Fibroblast of the conjunctiva (primary cell): ENCODE data around the gene PITX2.
A peak's percentile ranks its signal among the peaks of the same experiment; 100 is the strongest.
"Not testable (repeated sequence)": the region's sequence is repeated elsewhere in the genome, so short reads cannot be mapped to it uniquely, and the experiment has no call there.

Experiments
- DNase-seq: peaks from one replicate; pipeline ENCODE4 v3.0.0-alpha.2; 2010; ENCODE audit warnings: low read depth

Gene PITX2

DNA sequence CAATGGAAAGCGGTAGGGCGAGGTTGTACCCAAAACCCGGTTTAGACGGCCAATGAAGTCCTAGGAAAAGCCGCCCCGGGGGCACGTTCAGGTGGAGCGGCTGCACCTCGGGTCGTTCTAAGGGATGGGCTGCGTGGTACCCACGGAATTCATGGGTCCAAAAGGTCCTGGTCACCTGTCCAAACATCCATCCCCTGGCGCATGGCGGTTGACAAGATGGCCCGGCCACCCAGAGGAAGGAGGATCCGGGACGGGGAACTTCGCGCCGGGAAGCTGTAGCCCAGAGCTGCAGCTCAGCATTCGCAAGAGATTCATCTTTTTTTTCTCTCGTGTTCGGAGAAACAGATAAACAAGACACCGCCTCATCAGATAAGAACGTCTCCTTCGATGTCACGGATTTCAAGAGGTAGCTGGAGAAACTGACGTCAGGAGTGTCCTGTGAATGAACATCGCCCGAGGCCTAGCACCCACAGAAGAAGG is 10.9 kb downstream of the PITX2 start:
- DNase-seq = no peak

DNA sequence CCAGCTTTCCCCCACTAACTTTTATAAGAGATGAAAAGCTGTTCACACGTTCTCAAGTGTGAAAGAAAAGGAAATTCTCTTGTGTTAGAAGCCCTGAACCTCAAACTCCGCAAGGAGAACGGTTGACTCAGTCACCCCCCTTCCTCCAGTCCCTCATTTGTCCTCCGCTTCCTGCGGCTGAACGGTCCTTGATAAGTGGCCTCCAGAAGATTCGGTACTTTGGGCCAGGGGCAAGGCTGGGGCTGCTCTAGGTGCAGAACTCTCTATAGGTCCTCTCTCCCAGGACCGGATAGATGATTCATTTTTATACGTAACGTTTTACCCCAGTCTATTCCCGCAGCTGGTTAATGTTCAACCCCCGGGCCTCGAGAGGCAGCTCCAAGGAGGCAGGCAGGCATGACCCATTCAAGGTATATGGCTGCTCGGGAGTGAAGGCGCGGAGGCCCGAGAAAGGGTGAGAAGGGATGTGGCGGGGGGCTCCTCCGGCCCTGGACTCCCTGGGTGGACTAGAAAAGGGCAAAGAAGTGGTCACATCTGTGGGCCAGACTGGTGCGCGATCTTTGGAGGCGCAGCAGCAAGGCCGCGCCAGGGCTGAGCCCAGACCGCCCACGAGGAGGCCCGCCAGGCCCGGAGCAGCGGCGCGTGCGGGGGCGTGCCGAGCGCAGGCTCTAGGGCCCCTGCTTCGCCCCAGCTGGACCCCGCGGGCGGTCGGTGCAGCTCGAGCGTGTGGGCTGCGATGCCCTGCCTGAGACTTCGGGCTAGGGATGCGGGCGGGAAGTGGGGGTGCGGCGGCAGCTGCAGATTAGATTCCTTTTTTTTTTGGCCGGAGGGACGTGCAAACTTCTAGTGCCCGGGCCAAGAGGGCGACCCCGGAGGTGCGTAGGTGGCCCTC is 11.7 kb downstream of the PITX2 start:
- no peak for DNase-seq

DNA sequence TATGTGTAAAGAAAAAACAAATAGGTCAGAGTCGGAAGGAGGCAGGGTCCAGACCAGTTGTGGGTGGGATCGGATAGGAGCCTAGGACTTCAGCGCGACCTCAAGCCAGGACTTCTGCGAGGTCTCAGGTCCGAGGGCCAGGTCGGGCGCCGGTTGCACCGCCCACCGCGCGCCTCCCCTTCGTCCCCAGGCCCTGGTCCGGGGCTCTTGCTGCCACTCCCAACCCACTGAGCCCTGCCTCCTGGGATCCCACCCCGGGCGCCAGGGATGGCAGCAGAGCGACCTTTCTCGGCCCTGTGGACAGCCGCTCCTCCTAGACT is 12.3 kb downstream of the PITX2 start:
- DNase-seq = no peak

DNA sequence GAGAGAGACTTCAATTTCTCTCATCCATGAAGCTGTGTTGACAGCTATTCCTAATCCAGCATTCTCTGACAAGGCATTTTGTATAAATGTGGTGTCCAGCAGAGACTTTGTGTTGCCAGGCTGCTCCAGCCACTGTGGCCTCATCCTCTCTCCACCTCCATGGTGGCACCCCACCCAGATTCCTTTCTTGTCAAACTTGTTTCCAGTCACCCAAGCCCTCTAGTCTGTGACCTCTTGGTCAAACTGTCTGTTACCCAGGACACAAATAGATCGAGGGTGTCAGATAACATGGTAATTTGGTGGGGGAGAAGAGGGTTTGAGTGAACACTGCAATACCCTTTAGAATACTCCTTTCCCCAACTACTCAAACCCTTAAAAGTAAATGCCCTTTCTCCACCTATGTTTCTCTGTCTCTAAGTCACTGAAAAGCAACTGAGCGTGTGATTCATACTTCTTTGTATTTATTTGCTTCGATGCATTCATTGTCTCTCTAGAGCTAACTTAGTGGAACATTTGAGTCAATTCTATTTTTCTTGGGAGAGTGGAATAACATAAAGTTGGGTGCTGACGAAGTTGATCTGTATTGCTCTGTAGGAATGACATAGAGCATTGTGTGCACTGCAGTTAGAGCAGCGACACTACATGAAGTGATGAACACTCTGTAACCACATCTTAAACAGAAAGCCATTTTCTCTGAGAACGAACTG is 13.7 kb downstream of the PITX2 start:
- no peak for DNase-seq

DNA sequence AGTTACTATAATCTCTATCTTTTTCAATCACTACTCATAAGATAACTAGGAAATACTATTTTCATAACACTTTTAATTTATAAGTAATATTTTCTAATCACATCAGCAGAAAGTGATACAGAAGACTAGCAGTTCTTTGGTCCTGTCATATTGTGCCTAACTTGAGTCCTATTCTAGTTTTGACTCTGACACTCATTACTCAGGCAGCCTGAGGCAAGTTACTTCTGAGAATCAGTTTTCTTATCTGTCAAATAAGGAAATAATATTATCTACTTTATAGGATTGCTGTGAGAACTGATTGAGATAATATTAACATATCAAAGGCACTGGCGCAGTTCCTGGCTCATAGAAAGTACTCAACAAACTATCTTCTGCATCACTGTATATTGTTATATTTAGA is 17.8 kb downstream of the PITX2 start:
- DNase-seq = no peak

DNA sequence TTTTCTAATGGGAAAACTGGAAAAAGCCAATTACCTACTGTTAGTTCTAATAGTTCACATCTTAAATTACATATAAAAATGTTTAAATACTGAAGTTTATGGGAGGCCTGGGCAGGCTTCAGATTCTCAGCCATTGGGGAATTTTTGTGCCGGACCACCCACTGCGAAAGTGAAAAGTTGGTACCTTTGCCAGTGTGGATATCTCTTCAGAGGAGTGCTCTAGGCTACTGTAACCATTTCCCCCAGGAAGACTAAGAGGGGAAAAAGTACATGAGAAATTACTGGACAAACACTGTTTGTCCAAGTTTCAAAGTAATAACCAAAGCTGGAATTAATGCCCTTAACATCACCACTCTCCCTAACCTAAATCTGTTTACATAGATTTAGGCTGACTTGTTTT is 20.8 kb downstream of the PITX2 start:
- DNase-seq = no peak

DNA sequence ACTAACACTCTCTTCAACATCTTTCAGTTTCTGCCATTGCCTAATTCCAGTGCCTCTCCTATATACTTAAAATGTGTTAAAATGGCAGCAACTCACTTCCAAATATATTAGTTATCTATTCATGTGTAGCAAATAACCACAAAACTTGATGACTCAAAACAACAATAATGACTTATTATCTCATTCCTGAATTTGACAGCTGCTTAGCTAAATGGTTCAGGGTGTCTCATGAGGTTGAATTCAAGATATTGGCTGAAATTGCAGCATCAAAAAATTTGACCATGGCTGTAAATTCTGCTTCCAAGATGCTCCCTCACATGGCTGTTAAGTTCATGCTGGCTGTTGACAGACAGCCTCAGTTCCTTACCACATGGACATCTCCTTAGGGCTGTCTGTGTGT is 25.3 kb downstream of the PITX2 start:
- DNase-seq = no peak

DNA sequence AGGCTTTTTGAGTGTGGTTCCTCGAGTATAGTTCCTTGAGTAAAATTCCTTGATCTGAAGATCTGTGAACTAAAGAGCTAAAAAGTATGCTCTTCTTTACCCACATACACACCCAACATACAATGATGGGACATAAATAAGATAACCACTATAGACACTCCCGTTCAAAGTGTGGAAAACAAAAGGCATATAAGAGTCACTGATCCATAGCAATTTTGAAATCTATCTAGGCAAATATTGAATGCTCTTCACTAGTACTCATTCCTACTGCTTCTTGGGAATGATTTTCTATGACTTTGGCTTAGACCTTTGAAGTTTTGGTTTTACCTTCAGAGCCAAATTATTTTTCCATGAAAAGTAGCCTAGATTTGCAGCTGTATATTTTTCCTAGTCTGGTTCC is 26.4 kb downstream of the PITX2 start:
- no peak for DNase-seq

DNA sequence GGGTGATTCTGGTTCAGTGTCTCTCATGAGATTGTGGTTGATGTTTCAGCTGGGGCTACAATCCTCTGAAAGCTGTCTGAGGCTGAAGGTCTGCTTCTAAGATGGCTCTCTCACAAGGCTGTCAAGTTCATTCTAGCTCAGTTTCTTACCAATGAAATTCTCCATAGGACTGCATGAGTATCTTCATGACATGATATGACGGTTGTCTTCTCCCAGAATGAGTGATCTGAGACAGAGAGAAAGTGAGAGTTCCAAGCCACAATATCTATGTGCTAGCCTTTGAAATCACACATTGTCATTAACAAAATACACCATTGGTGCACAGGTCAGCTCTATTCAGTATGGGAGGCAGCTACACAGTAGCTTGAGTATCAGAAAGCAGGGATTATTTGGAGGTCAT is 27.3 kb downstream of the PITX2 start:
- DNase-seq = no peak

DNA sequence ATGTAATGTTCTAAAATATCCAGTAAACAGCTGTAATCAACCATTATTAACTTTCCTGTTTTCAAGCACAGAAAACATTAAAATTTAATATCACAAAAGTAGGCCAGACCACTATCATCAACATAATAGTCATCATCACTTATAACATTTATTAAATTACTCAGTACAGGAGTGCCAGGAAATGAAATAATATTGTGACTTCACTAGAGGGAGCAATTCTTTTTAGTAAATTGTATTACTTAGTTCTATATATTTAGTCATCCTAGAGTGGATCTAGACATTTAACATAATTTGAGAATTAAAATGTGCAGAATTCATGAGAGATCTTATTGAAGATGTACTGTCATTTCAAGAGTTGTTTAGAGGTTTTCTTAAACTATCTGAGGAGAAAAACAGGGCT is 33.6 kb downstream of the PITX2 start:
- no peak for DNase-seq

DNA sequence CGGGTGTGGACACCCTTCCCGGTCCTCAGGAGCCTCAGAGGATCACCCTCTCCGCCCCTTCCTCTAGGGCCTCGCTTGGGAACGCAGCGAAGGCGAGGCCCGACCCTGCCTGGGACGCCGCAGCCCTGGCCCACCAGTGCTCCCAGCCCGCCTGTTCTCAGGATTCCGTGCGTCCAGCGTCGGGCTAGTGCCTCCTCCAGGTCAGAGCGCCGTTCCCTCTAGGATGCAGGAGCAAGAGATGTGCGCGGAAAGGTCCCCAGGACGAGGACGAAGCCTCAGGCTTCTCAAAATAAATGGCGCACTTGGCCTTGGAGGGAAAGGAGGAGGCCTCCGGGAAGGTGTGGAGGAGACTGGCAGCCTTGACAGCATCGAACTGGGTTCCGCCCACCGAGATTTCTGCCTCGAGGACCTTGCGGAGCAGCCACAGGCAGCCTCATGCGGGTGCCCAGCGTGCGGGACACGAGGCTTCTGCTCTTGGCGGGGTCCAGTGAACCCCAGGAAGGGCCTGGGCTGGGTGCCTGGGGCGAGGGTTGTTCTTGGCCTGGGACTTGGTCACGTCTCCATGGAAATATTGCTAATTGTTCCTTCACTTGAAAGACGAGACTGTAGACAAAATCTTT is 35.1 kb downstream of the PITX2 start:
- no peak for DNase-seq

DNA sequence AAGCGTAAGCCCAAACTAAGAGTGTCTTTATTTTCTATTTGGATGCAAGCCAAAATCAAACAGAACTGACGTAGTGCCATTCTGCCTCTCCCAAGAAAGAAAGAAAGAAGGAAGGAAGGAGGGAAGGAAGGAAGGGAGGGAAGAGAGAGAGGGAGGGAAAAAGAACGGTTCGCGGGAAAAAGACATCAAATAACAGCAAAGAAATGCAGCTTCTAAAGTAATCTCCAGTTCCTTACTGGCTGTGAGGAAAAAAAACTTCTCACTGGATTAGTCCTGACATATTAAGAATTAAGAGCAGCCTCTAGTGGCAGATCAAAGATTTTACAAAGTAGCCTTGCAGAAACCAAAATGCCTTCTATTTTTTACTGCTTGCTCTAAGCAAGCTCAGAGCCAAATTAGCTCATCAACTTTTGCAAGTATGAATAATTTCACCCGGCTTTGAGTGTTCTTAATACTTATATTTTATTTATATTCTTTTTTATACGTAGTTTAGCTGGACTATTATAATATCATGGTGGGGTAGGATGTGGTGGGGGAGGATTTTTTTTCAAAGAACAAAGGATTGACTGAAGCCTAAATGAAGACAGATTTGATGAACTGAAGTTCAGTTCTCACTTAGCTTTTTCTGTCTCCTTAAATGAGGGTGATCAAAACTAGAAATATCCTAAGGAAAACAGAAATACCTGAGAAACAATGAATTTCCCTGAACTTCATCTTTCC is 36.6 kb downstream of the PITX2 start:
- peak; percentile 66 for DNase-seq

DNA sequence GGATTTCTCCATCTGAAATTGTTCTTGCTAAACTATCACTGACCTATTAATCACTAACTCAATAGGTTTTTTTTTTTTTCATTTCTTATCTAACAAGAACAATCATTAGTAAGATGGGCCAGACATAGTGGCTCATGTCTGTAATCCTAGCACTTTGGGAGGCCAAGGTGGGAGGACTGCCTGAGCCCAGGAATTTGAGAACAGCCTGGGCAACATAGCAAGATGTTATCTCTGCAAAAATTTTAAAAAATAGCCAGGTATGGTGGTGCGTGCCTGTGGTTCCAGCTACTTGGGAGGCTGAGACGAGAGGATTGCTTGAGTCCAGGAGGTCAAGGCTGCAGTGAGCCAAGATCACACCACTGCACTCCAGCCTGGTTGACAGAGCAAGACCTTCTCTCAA is 46.2 kb downstream of the PITX2 start:
- DNase-seq = not testable (repeated sequence)
